ENCODE data around the gene SCLY.

The SCLY gene

GRCh38 chr2:238140721-238141540 lies 80.1 kb downstream of the SCLY start:
- no peak for DNase-seq

- no peak for DNase-seq
These were observed 80.9 kb downstream of the SCLY start for GRCh38 chr2:238141541-238142318.

GRCh38 chr2:238142382-238143205 lies 81.8 kb downstream of the SCLY start:
- DNase-seq = no peak

- peak in 1 of 2 experiments; percentile 46 for DNase-seq
These were observed 82.6 kb downstream of the SCLY start for GRCh38 chr2:238143239-238143951.

DNA sequence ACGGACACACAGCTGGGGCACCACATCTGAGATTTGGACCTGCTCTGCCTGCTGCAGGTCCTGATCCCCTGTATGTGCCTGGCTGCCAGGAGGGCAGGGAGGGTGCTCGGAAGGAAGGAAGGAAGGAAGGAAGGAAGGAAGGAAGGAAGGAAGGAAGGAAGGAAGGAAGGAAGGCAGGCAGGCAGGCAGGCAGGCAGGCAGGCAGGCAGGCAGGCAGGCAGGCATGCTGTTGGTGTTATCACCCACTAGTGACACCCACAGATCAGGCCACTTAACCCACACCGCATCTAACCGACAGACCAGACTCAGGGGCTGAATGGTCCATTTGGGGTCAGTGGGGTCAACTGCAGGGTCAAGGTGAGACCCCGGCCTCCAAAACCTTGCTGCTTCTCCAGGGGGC lies 83.5 kb downstream of the SCLY start:
- no peak for DNase-seq

DNA sequence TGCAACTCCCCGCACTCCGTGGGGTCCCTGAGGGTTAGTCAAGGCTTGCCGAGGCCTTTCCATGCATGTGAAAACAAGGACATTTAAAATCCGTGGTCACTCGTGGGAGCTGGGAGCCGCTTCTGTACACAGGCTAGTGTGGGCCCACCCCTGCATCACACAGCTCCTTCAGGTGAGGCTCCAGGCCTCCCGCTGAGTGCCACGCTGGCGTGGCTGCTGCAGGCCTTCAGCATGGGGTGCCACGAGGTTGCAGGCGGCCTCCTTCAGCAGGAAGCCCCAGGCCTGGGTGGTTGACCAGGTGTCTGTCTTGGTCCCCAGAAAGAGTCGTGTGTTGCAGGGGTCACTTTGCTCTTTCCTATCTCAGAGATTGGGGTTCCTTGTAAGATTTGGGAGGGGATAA lies 84.2 kb downstream of the SCLY start:
- no peak for DNase-seq

- DNase-seq = no peak
These were observed 85.0 kb downstream of the SCLY start for GRCh38 chr2:238145851-238146250.

GRCh38 chr2:238146884-238147544 lies 86.2 kb downstream of the SCLY start:
- no peak for DNase-seq

DNA sequence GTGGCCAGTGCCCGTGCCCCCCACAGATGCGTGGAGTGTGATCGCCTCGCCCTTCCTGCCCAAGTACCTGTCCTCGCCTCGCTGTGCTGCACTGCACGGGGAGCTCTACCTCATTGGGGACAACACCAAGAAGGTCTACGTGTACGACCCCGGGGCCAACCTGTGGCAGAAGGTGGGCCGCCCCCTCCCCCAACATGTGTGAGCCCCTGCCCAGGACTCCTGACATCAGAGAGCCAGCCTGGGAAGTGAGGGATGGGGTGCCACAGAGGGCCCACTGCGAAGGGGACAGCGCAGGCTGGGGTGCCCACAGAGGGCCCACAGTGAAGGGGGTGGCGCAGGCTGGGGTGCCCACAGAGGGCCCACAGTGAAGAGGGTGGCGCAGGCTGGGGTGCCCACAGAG lies 88.2 kb downstream of the SCLY start:
- DNase-seq = no peak

Measured in activated T-cell treated with anti-CD3 and anti-CD28 coated beads, Interleukin-2, amount 50 U/mL, for 48 hours (primary cell).